Smooth muscle cell (in vitro differentiated cells): ENCODE results near the gene ST7. TPM values are rescaled to one million over a fixed set of nuclear protein-coding genes. Genes with fewer than 3 reads are reported as not detected.

Experiments
- DNase-seq: peaks from one replicate; lab custom pipeline; 2025; ENCODE audit not compliant: unreplicated experiment; lab: John Stamatoyannopoulos, UW
- H2AFZ ChIP-seq: fragments of 200-600 bp; sonication (generic); 2 replicates; pipeline ENCODE4 v1.6.0; 2016; ENCODE audit warnings: antibody characterized with exemption, low read depth, mild to moderate bottlenecking
- H3F3A ChIP-seq: fragments of 200-600 bp; sonication (generic); 2 replicates; pipeline ENCODE4 v1.6.0; 2017; ENCODE audit warnings: antibody characterized with exemption, low read depth
- H3K27ac ChIP-seq: fragments of 200-600 bp; sonication (generic); 2 replicates; pipeline ENCODE4 v1.5.1; 2016; ENCODE audit warnings: low read depth, mild to moderate bottlenecking
- H3K27me3 ChIP-seq: fragments of 200-600 bp; sonication (generic); 2 replicates; pipeline ENCODE4 v1.6.1; 2016; ENCODE audit warnings: low read depth, mild to moderate bottlenecking
- H3K36me3 ChIP-seq: fragments of 200-600 bp; sonication (generic); 2 replicates; pipeline ENCODE4 v1.5.1; 2016; ENCODE audit warnings: low read depth
- H3K4me1 ChIP-seq: fragments of 200-600 bp; sonication (generic); 2 replicates; pipeline ENCODE4 v1.5.1; 2016; ENCODE audit warnings: low read depth
- H3K4me2 ChIP-seq: fragments of 200-600 bp; sonication (generic); 2 replicates; pipeline ENCODE4 v1.6.0; 2016; ENCODE audit warnings: mild to moderate bottlenecking
- H3K4me3 ChIP-seq: fragments of 200-600 bp; sonication (generic); 2 replicates; pipeline ENCODE4 v1.5.1; 2016; ENCODE audit warnings: mild to moderate bottlenecking
- H3K79me2 ChIP-seq: fragments of 200-600 bp; sonication (generic); 2 replicates; pipeline ENCODE4 v1.6.0; 2016; ENCODE audit warnings: low read depth, mild to moderate bottlenecking
- H3K9ac ChIP-seq: fragments of 200-600 bp; sonication (generic); 2 replicates; pipeline ENCODE4 v1.6.0; 2016; ENCODE audit warnings: low read depth
- H3K9me3 ChIP-seq: fragments of 200-600 bp; sonication (generic); replicated peaks from 2 replicates; pipeline ENCODE4 v1.5.1; 2016; ENCODE audit warnings: low read depth
- H4K20me1 ChIP-seq: fragments of 200-600 bp; sonication (generic); 2 replicates; pipeline ENCODE4 v1.6.0; 2016; ENCODE audit warnings: low read depth
- WGBS: methylation state at CpG from one replicate; pipeline ENCODE4 v1.1.7; 2016; ENCODE audit warnings: low lambda C conversion rate; 5-methylcytosine and 5-hydroxymethylcytosine counted together
- polyA plus RNA-seq: library from polyadenylated mRNA; unstranded; fragments of >200 nt; fragmentation: Nextera tagmentation; extraction: Ambion mirVana; gene quantifications from 2 replicates; pipeline ENCODE4 v1.2.1, GENCODE V29; 2016
- total RNA-seq: library from RNA; depleted of rRNA; stranded (reverse); fragments of >200 nt; gene quantifications from 2 replicates; pipeline ENCODE4 v1.2.3, GENCODE V29; 2014
- TF ChIP-seq, protein P1 (sequence below): fragments of 200-600 bp; sonication (generic); IDR thresholded peaks from 2 replicates; pipeline ENCODE4 v1.5.1; 2017; ENCODE audit warnings: borderline replicate concordance, mild to moderate bottlenecking, antibody characterized with exemption; ENCODE audit not compliant: insufficient read depth, poor library complexity, severe bottlenecking

Gene ST7
- total and polyA plus RNA-seq, 2 experiments from 2014 or later = 23.2 to 26.1 TPM

DNA sequence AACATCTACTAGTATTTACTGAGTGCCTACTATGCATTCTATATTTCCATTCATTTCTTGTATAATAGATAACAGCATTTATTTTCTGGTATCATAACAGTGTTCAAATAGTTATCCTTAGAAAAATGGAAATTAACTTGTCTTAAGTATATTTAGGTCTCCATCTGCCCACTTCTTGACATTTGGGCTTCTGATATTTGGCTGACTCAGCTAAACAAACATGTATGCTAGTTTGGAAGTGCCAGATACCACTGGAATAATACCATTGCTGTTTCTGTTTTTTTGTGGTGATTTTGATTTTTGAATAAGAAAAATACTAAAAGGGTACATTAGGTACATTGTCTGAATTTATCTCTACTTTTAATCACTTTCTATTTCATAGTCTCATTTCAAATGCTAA is 169.2 kb downstream of the ST7 start:
- DNase-seq = no peak
- Histone ChIP-seq H3K79me2 (peaks cover 4% of the 10 kb centered on the region), H3K9me3 (no peaks in the 10 kb centered on the region), H3K4me1 (peaks cover 39% of the 10 kb centered on the region), H3F3A (peaks cover 7% of the 10 kb centered on the region), H3K27ac (peak overlapping the region; percentile 91), H3K9ac (no peak overlapping the region), H2AFZ (no peak overlapping the region), H4K20me1 (no peaks in the 10 kb centered on the region), H3K4me2 (peak overlapping the region; percentile 76), H3K27me3 (no peaks in the 10 kb centered on the region), H3K4me3 (no peak overlapping the region), H3K36me3 (no peaks in the 10 kb centered on the region)
- TF ChIP-seq, protein P1, sequence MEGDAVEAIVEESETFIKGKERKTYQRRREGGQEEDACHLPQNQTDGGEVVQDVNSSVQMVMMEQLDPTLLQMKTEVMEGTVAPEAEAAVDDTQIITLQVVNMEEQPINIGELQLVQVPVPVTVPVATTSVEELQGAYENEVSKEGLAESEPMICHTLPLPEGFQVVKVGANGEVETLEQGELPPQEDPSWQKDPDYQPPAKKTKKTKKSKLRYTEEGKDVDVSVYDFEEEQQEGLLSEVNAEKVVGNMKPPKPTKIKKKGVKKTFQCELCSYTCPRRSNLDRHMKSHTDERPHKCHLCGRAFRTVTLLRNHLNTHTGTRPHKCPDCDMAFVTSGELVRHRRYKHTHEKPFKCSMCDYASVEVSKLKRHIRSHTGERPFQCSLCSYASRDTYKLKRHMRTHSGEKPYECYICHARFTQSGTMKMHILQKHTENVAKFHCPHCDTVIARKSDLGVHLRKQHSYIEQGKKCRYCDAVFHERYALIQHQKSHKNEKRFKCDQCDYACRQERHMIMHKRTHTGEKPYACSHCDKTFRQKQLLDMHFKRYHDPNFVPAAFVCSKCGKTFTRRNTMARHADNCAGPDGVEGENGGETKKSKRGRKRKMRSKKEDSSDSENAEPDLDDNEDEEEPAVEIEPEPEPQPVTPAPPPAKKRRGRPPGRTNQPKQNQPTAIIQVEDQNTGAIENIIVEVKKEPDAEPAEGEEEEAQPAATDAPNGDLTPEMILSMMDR = no peak

DNA sequence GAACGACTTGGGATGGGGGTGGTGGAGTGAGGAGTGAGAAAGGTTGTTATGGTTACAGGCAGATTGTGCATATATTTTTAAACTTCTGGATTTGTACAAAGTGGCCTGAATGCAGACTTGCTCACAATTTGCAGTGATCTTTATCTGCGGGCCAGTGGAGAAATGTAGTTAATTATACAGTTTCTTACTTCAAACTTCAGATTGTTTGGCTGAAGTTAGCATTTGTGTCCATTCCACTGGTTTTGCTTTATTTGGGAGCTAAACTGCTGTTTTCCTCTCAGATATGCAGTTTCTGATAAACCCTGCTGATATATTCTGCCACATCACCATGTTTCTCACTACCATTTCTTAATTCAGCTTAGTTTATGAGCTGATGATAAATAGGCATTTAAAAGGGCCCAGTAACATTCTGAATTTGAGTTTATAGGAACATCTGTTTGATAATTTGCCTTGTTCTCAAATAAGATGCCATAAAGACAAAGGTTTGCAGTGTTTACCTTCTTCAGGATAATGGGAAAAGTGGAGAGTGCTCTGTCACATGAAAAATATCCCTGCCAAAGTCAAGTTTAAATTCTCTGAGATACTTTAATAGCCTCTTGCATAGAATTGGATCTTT is 170.1 kb downstream of the ST7 start:
- Histone ChIP-seq H3K4me1 (peaks cover 39% of the 10 kb centered on the region), H3K27ac (peak overlapping the region; percentile 91), H4K20me1 (no peaks in the 10 kb centered on the region), H3K79me2 (peaks cover 4% of the 10 kb centered on the region), H3K4me3 (no peak overlapping the region), H3K9ac (no peak overlapping the region), H2AFZ (peak overlapping the region; percentile 7), H3F3A (peaks cover 7% of the 10 kb centered on the region), H3K9me3 (no peaks in the 10 kb centered on the region), H3K27me3 (no peaks in the 10 kb centered on the region), H3K4me2 (peak overlapping the region; percentile 76), H3K36me3 (no peaks in the 10 kb centered on the region)
- TF ChIP-seq, protein P1 = no peak
- no peak for DNase-seq
- whole genome bisulfite sequencing = 53% methylated on average over 2 of the region's 2 CpGs

DNA sequence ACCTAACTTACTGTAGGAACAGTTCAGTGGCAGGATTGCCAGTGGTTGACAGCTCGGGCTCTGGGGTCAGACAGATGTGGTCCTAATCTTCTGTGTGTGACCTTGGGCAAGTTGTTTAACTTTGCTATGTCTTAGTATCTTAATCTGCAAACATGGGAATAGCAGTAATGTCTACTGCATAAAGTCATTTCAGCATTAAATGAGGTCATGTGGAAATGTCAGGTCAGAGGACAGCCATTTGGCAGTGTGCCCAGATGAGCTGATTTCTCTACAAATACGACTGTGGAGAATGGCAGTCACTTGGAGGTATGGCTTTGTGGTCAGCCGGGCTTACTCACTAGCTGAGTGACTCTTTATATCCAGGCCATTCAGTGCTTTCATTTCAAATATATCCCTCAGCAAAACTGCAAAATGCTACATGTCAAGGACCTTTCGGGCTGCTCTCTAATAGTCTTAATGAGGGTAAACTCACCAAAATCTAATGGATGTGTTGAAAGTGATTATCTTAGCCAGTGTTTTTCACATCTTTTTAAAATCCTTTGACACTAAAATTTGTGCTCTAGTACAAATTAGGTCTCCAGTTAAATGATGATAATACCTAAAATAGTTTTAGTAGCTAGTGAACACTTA is 171.4 kb downstream of the ST7 start:
- peak overlapping the region; percentile 91 for H3K27ac ChIP-seq
- H3K9me3 ChIP-seq = no peaks in the 10 kb centered on the region
- H3K4me3 ChIP-seq = no peak overlapping the region
- peaks cover 7% of the 10 kb centered on the region for H3F3A ChIP-seq
- no peaks in the 10 kb centered on the region for H3K27me3 ChIP-seq
- H2AFZ ChIP-seq = no peak overlapping the region
- H3K9ac ChIP-seq = peak overlapping the region; percentile 61
- no peaks in the 10 kb centered on the region for H3K36me3 ChIP-seq
- DNase-seq = peak; percentile 15
- TF ChIP-seq, protein P1 = no peak
- peaks cover 34% of the 10 kb centered on the region for H3K4me1 ChIP-seq
- H3K79me2 ChIP-seq = peaks cover 4% of the 10 kb centered on the region
- H4K20me1 ChIP-seq = no peaks in the 10 kb centered on the region
- peak overlapping the region; percentile 74 for H3K4me2 ChIP-seq
- 17% methylated on average over 4 of the region's 4 CpGs for WGBS

DNA sequence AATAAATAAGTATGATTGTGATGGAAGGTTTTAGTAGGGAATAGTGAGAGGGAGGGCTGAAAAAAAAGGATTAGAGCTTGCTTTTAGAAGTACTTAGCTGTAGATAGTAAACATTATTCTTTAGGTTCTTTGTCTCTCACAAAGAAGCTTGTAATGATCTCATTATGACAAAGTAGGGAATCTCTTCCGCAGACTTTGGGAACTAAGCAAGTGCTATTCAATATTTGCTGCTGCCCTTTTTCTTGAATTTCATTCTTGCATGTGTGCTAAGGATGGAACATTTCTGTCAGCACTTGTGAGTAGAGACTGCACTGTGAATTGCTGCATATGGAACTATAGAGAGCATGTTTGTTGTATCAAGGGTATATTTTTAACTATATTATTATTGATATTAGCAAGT is 173.4 kb downstream of the ST7 start:
- Histone ChIP-seq H3K9me3 (no peaks in the 10 kb centered on the region), H3K4me2 (peak overlapping the region; percentile 74), H3K79me2 (no peaks in the 10 kb centered on the region), H3K27ac (peak overlapping the region; percentile 91), H3K36me3 (no peaks in the 10 kb centered on the region), H3K9ac (peak overlapping the region; percentile 6), H2AFZ (no peak overlapping the region), H3F3A (peaks cover 7% of the 10 kb centered on the region), H4K20me1 (no peaks in the 10 kb centered on the region), H3K4me1 (peaks cover 34% of the 10 kb centered on the region), H3K4me3 (no peak overlapping the region), H3K27me3 (no peaks in the 10 kb centered on the region)
- no peak for DNase-seq
- 50% methylated on average over 1 of the region's 1 CpG for WGBS
- TF ChIP-seq, protein P1 = no peak
